Epidermal melanocyte (primary cell): ENCODE results near the gene SLC25A47.
"Not testable (repeated sequence)": the region's sequence is repeated elsewhere in the genome, so short reads cannot be mapped to it uniquely, and the experiment has no call there.

ENCODE experiments used
- DNase-seq: peaks from one replicate; pipeline ENCODE4 v3.0.0; 2011; ENCODE audit warnings: low spot score; ENCODE audit not compliant: insufficient read length

SLC25A47 gene

DNA sequence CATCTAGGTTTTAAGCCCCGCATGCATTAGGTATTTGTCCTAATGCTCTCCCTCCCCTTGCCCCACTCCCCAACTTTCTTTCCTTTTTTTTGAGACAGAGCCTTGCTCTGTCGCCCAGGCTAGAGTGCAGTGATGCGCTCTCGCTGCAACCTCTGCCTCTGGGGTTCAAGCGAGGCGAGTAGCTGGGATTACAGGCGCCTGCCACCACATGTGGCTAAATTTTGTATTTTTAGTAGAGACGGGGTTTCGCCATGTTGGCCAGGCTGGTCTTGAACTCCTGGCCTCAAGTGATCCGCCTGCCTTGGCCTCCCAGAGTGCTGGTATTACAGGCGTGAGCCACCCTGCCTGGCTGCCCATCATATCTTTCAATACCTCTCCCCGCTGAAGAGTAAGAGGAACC is 19.7 kb downstream of the SLC25A47 start:
- not testable (repeated sequence) for DNase-seq

DNA sequence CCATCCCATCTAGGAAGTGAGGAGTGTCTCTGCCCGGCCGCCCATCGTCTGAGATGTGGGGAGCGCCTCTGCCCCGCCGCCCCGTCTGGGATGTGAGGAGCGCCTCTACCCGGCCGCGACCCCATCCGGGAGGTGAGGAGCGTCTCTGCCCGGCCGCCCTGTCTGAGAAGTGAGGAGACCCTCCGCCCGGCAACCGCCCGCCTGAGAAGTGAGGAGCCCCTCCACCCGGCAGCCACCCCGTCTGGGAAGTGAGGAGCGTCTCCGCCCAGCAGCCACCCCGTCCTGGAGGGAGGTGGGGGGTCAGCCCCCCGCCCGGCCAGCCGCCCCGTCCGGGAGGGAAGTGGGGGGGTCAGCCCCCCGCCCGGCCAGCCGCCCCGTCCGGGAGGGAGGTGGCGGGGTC is 21.5 kb downstream of the SLC25A47 start:
- DNase-seq = not testable (repeated sequence)

GRCh38 chr14:100345711-100346110 is 22.6 kb downstream of the SLC25A47 start:
- DNase-seq = no peak

DNA sequence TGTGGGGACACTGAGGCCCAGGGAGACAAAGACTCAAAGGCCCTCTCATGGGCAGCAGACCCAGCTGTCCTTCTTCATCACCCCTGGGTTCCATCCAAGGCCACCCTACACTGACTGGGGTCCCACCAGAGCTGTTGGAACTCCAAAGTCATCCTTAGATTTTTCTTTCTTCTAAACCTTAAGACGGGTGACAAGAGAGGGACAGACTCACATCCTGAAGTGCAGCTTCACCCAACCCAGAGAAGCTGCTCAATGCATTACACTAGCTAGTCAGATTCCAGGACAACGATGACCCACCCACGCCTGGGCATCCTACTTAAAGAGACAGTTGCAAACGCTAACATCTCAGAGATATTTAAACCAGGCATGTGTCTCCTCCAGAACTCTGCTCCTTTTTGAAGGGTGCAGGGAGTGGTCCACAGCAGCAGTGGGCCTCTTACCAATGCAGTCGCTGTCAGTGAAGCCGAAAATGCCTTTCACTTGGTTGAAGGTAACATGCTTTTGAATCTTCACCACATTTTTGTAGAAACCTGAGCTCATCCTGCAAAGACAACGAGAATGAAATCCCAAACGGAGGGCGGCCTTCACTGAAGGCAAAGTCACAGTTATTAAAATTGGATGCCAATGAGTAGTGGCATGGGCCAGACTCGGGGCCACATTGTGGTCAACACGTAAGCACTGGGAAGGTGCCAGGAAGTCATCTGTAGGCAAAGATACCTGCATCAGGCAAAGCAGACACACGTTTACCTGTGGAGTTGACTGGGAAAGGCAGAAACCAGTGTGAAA is 23.4 kb downstream of the SLC25A47 start:
- DNase-seq = no peak

- no peak for DNase-seq
Measured at GRCh38 chr14:100348253-100348729, 25.2 kb downstream of the SLC25A47 start.

GRCh38 chr14:100348784-100349685 is 25.9 kb downstream of the SLC25A47 start:
- no peak for DNase-seq

DNA sequence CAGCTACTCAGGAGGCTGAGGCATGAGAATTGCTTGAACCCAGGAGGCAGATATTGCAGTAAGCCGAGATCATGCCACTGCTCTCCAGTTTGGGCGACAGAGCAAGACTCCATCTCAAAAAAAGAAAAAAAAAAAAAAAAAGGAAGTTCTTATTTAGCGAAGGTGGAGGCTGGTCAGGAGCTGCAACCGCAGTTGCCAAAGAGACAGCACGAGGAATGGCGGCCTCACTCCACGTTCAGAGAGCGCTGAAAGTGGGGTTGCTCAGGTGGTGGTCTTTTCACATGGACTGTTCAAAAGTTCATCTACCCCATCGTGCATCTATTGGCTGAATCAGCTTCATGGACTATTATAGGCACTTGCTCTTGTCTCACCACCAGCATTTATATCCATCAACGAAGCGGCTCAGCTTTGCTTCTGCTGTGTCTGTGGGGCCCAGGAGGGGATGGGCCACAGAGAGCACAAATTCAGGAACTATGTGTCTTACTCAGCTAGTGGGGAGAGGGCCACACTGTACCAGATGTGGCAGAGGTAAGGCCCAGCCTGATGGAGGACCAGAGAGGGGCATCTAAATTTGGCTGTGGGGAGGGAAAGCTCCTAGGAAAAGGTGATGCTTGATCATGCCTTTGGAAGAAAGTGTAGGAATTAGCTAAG is 27.3 kb downstream of the SLC25A47 start:
- DNase-seq = no peak

DNA sequence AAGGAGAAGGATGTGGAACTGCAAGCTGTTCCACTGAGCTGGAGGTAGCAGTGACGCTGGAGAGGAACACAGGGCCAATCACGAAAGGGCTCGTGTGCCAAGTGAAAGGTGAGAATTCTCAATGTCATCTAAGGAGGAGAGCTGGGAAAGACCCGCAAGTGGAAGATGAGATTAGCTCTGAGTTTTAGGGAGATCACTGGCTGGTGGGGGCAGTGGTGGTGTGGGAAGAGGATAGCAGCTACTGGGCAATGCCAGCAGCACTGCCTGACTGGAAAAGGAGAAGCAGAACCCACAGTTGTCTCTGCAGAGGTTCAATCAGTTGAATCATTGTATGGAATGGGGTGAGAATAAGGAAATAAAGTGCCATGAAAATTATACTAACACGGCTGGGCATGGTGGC is 27.8 kb downstream of the SLC25A47 start:
- no peak for DNase-seq

DNA sequence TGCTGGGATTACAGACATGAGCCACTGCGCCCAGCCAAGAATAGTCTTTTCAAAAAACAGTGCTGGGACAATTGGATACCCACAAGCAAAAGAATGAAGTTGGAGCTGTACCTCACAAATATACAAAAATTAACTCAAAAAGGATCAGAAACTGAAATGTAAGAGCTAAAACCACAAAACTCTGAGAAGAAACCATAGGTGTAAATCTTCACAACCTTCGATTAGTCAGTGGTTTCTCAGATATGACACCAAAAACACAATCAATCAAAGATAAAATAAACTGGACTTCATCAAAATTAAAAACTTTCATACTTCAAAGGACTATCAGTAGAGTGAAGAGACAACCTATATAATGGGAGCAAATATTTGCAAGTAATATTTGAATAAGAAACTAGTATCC is 35.3 kb downstream of the SLC25A47 start:
- no peak for DNase-seq

DNA sequence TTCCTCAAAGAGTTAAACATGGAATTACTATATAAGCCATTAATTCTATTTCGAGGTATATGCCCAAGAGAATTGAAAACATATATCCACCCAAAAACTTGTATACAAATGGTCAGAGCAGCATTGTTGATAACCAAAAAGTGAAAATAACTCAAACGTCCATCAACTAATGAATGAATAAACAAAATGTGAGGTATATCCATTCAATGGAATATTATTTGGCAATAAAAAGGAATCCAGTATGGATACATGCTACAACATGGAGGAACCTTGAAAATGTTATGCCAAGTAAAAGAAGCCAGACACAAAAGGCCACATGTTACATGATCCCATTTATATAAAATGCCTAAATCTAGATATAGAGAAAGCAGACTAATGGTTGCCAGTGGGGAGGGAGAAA is 36.0 kb downstream of the SLC25A47 start:
- DNase-seq = no peak

GRCh38 chr14:100359881-100360280 is 36.7 kb downstream of the SLC25A47 start:
- no peak for DNase-seq

DNA sequence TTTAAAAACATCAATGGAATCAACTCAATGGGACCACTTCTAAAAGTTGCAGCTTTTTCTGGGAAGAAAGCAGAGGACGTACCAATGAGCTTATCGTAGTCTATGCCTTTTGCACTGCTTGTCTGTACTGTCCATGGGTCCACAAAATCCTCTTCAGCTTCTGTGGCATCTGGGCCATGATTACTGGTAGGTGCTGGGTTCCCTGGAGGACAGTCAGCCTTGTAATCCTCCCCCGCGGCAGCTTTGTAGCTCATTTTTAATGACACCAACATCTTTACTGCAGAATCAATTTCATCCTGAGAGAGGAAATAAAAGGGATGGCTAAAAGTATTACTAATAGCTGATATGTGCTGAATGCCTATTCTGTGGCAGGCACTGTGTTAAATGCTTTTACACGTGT is 38.5 kb downstream of the SLC25A47 start:
- no peak for DNase-seq

DNA sequence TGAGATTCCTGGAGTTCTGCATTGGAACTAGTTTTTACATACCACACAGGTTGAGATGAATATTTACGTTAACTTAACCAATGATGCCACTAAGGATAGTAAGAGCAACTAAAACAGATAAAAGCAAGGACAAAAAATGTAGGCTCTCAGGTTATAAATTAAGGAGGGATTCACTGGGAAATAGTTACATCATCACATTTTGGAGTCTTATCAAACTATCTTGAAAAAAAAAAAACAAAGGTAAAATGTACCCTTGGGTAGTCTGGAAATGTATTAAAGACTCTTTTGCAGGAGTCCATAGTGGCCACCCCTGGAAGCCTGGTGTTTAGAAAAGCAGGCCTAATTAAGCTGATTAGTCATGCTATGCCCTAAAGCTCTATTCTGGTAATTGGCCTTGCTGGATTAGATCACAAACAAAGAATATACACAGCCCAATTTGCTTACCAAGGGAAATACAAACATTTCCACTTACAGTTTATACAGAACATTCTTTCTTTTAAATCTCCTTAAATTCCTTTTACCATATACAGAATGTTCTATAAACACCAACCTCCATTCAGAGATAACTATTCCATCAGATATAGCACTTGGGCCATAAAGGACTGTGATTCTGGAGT is 39.3 kb downstream of the SLC25A47 start:
- no peak for DNase-seq

DNA sequence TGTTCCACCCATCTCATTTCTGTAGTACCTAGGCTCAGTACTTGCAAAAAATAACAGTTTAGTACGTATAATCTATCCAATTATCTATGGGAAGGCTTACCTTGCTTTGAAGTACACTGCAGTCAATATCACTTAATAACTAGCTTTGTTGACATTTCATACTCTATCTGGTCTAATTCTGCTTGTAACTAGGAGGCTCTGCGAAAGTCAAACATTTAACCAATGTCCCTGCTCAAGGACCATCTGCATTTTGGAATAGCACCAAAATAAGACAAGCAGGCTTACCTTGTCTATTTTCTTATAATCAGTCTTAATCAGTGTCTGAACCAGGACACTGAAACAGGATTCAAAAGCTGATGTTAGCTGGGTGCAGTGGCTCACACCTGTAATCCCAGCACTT is 39.9 kb downstream of the SLC25A47 start:
- DNase-seq = no peak

- no peak for DNase-seq
Measured at GRCh38 chr14:100364403-100364802, 41.3 kb downstream of the SLC25A47 start.

DNA sequence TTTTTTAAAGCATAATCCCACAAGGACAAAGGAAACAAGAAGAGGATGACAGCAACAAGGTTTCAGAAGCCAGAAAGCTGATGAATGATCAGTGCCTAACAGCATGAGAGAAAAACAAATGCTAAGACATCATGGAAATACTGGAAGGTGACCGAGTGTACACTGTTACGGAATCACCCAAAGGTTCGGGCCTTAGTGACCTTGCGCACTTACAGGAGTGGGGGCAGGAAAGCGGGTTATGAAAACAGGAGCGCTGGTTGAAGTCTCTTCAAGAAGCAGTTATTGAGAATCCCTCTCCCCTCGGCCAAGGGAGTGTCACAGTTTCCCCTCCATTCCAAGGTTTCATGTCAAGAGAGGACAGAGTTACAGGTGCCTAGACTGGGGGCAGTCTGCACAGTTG is 42.6 kb downstream of the SLC25A47 start:
- no peak for DNase-seq

- DNase-seq = no peak
Measured at GRCh38 chr14:100369019-100369418, 45.9 kb downstream of the SLC25A47 start.

DNA sequence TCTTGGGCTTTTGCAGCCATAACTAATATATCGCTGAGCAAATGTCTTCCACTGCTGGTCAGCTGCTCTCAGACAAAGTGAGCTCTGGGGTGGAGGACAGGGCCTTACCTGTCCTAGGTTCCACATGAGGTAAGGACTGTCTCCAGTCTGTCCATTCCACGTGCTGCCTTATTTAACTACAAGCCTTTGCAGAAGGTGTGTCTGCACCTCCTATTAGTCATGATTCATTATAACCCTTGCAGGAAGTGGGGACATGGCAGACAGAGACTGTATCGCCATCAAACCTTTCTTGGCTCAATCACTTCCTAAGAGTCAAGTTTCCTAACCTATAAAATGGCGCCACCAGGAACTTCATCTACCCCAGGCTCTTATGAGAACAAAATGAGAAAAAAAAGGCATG is 46.9 kb downstream of the SLC25A47 start:
- DNase-seq = no peak

DNA sequence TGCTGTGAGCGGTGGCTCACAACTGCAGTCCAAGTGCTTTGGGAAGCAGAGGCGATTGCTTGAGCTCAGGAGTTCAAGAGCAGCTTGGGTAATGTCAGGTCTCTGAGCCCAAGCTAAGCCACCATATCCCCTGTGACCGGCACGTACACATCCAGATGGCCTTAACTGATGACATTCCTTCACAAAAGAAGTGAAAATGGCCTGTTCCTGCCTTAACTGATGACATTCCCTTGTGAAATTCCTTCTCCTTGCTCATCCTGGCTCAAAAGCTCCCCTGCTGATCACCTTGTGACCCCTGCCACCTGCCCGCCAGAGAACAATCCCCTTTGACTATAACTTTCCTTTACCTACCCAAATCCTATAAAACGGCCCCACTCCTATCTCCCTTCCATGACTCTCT is 48.6 kb downstream of the SLC25A47 start:
- DNase-seq = no peak

DNA sequence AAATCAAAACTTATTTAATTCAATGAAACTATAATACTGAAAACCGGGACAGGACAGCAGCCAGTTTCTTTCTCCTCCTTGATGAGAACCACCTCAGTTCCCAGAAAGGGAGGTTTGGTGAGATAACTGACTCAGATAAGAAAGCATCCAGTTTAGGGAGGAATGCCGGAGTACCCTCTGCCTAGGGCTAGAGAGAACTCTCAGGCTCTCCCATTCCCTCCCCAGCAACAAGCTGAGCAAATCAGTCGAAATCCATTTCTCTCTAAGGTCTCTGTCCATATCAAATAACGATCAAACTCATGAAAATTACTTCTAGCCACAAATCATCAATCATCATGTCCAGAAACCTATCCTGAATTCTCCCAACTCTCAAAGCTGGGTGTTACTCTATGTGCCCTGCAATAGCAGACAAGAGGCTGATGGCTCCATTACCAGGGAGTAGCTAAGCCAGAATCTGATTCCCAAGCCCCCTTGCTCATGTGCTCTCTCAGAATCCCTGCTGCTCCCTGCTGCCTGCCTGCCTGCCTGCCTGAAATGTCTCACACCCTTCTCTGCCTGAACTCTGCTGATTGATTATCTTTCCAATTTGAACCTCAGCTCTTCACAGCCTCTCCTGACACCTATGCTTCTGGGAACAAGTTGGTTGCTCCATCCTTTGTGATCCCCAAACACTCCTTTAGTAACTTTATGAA is 49.4 kb downstream of the SLC25A47 start:
- DNase-seq = no peak

- DNase-seq = no peak
Measured at GRCh38 chr14:100374270-100374669, 51.1 kb downstream of the SLC25A47 start.
